ENCODE measurements around the gene INF2. TPM values are rescaled to one million over a fixed set of nuclear protein-coding genes. Genes with fewer than 3 reads are reported as not detected.
A peak's percentile ranks its signal among the peaks of the same experiment; 100 is the strongest.
"Not testable (repeated sequence)": the region's sequence is repeated elsewhere in the genome, so short reads cannot be mapped to it uniquely, and the experiment has no call there.

INF2 gene
- total RNA-seq, 1 experiment from 2014 or later: 48.9 TPM

GRCh38 chr14:104721505-104722431 lies 32.4 kb downstream of the INF2 start:
- no peak for DNase-seq (ENCODE audit: low read depth)

DNA sequence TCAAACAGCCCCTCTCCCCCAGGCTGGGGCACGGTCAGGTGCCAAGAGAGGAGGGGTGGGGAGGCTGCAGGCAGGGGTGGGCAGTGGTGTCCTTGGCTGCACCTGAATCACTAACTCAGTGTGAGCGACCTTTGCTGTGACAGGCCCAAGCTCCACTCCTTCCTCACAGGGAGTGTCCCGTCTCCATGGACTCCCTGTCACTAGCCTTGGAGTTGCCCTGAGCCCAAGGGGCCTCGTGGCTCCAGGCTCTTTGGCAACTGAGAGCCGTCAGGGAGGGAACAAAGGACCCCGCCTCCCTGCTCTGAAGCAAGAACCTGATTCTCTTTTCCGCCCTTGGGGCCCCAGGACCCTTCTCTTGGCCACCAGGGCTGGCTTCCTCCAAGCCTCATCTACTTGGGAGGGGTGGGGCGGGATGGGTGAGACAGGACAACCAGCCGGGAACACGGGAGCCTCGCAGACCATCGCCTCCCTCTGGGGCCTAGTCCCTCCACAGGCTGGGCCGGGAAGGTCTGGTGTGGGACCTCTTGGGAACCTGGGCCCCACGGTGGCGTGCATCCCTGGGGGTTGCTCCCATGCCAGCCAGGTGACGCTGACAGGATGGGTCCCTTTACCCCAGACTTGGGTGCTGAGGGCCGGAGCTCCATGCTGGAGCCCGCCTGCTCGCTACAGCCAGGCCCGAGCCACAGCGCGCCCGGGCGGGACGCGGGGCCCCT lies 33.7 kb downstream of the INF2 start:
- DNase-seq (ENCODE audit: low read depth): no peak

- DNase-seq (ENCODE audit: low read depth): peak; percentile 72
Measured at GRCh38 chr14:104723651-104724406, 34.4 kb downstream of the INF2 start, which contains the start of gene ADSS1. ADSS1 (plus strand) TSS chr14:104724229; CDS start chr14:104724271, 42 bp downstream.

GRCh38 chr14:104724407-104724980 lies 35.1 kb downstream of the INF2 start:
- DNase-seq (ENCODE audit: low read depth): peak; percentile 47

GRCh38 chr14:104724981-104725771 lies 35.8 kb downstream of the INF2 start:
- peak; percentile 70 for DNase-seq (ENCODE audit: low read depth)

DNA sequence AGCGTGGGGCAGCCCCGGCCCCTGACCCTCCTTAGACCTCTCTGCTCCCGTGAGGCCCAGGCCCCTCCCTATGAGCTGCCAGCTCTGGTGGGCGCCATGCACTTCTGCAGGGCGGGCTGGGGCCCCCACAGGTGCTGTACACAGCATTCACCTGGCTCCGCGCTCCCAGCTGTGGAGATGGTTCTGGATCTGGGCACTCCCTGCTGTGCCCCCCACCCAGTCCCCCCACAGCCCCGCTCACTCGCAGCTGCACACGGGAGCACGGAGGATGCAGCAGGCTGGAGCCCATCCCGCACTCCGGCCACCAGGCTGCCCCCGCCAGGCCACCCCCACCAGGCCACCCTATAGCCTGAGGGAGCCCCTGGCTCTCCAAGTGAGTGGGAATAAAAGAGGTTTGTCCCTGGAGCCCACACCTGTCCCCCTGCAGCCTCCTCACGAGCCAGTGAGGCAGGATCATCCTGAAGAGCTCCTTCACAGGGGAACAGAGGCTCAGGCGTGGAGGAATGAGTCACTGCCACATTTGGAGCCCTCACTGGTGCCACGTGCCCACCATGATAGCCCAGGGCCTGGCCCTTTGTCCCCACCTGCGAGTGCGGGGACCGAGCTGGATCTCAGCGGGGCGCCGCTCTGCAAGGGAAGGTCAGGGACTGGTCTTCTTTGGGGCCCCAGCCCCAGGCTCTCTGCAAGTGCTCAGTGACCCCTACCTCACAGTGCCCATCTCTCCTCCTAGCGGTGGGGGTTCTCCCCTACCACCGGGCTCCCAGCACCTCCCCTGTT lies 36.5 kb downstream of the INF2 start:
- DNase-seq (ENCODE audit: low read depth): no peak

DNA sequence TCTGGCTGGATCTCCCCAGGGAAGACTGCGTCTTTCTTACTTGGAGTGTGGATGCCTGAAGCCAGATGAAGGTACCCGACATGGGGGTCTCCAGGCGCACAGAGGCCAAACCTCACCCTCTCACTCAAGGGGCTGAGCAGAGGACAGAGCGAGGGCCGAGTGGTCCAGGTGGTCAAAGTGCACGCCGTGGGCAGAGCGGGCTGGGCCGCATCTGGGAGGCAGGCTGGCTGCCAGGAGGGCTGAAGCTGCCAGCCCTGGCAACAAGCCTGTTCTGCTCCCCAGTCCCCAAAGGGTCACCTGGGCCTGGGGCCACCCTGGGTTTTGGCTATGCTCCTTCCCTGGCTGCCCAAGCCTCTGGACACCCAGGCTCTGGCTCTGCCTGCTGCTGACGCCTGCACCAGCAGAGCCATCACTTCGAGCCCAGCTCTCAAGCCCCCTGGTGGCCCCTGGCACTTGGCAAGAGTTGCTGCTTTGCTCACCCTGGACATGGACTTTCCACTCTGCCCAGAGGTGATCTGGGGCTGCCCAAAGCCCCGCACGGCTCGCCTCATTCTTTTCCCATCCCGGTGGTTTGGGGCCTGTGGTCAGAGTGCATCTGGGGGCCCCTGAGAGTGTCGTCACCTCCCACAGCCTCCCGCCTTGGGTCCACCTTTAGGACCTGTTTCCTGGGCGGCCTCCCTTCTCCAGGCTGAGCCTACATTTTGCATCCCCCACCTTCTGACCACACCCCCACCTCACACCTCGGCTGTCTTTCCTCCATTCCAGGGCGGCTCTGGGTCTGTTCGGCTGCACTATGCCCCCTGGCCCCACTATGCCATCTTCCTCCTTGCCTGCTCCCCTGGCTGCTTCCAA lies 37.4 kb downstream of the INF2 start:
- no peak for DNase-seq (ENCODE audit: low read depth)

- no peak for DNase-seq (ENCODE audit: low read depth)
Measured at GRCh38 chr14:104728631-104729030, 39.2 kb downstream of the INF2 start.

DNA sequence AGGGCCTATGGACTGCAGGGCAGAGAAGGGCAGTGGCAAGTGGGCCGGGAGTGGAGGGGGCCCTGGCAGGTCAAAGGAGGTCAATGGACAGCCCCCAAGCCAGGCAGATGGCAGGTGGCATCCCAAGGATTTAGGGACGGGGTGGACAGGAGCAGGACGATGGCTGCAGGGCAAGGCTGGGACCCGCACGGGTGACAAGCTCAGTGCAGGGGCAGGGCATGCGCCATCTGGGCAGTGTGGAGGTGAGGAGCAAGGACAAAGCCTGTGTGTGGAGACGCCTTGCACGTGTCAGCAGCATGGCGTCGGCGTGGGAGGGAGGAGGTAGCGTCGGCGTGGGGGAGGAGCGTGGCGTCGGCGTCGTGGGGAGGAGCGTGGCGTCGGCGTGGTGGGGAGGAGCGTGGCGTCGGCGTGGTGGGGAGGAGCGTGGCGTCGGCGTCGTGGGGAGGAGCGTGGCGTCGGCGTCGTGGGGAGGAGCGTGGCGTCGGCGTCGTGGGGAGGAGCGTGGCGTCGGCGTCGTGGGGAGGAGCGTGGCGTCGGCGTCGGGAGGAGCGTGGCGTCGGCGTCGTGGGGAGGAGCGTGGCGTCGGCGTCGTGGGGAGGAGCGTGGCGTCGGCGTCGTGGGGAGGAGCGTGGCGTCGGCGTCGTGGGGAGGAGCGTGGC lies 39.9 kb downstream of the INF2 start:
- not testable (repeated sequence) for DNase-seq (ENCODE audit: low read depth)

DNA sequence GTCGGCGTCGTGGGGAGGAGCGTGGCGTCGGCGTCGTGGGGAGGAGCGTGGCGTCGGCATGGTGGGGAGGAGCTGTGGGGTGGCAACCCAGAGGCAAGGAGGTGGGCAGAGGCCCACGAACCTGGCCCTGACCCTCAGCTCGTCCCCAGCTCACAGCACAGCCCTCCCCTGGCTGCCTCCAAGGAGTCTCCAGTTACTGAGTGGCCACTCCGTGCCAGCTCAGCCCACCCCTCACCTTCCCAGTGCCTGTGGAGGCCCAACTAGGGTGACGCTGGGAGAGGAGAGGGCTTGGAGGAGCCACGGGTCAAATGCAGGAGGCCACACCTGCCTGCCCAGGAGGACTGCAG lies 40.4 kb downstream of the INF2 start:
- DNase-seq (ENCODE audit: low read depth): no peak

- DNase-seq (ENCODE audit: low read depth): no peak
Measured at GRCh38 chr14:104730487-104730886, 41.1 kb downstream of the INF2 start.

GRCh38 chr14:104731320-104732294 lies 42.2 kb downstream of the INF2 start:
- no peak for DNase-seq (ENCODE audit: low read depth)

DNA sequence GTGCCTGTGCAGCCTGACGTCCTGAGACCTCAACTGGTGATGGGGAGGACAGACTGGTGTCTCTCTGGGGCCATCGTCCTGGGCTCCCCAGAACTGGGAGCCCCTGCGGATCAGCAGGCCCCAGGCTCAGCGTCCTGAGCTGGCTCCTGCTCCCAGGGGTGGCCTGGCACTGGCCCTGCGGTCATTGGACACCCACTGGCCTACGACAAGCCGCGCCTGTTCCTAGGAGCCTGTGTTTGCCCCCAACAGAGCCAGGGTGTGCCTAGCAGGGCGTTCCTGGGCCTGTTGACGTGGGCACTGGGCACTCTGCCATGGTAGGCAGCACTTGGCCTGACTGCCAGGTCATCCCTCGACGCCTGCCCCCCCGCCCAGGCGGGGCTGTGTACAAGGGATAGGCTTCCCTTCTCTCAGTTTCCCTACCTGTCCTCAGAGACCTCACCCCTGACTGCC lies 43.0 kb downstream of the INF2 start:
- DNase-seq (ENCODE audit: low read depth): peak; percentile 74

DNA sequence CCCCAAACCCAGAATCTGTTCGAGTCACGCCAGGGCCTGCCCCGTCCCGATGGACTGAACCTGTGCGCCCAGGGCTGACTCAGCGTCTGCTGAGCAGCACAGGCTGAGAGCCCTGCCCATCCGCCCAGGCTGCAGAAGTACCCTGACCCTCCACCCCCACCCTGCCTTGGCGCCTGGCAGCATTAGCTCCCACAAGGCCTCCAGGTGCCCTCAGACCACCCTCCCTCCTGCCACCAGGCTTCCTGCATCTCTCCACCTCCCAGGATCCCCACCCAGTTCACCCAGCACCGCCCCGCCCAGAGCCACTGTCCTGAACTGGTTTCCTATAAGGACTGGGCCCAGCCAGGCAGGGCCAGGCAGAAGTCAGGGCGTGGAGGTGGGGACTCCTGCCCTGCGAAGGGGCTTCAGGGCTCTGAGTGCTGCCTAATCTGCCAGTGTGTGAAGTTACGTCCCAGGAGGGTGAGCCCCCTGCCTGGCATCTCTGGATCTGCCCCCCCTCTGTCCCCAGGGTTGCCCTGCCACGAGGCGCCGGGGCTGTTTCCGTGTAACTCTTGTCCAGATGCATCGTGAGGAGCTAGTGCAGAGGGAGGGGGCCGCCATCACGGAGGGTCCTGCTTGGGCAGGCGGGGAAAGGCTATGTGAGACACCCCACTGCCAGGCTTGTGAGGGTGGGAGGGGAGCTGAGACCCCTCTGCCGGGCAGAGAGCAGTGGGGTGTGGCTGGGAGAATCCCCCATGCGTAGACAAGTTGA lies 43.7 kb downstream of the INF2 start:
- DNase-seq (ENCODE audit: low read depth): no peak

- DNase-seq (ENCODE audit: low read depth): no peak
Measured at GRCh38 chr14:104734051-104734587, 44.7 kb downstream of the INF2 start.

DNA sequence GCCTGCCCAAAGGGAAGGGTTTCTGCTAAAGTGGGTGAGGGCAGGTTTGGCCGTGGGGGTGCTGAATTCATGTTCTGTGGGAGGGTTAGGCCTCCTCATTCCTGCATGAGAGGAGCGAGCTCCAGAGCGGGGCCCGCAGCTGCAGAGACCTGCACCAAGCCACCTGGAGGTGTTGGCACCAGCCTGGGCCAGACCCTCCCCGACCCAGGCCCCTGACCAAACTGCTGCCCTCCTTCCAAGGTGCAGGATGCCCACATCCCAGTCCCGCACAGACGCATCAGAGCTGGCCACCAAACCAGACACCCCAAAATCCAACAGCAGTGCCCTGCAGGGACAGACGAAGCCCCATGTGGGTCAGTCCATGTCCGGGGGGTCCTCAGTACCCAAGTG lies 45.2 kb downstream of the INF2 start:
- no peak for DNase-seq (ENCODE audit: low read depth)

Measured in Daoy (cell line).